Psoas muscle (tissue), 8 donors: ENCODE data around the gene OPRD1. TPM values are rescaled to one million over a fixed set of nuclear protein-coding genes. Genes with fewer than 3 reads are reported as not detected.

Source experiments
- ATAC-seq, 4 donors: fragments of 200-7000 bp; cut with Tn5 transposase; one replicate each; pipeline ENCODE4 v1.9.1; 2020; ENCODE audit warnings: moderate library complexity in 3 of 4, mild to moderate bottlenecking in 2 of 4
- DNase-seq, 2 donors: peaks; one replicate each; pipeline ENCODE4 v3.0.0-alpha.2; 2020
- H3K27ac ChIP-seq: fragments of 200-600 bp; one replicate; pipeline ENCODE4 v1.8.0; 2022
- H3K27me3 ChIP-seq, 3 donors: fragments of 200-600 bp in 1 of 3; one replicate each; pipeline versions ENCODE4 v1.6.1 to v1.8.0; 2013 to 2022; ENCODE audit warnings: low read length in 2 of 3, mild to moderate bottlenecking in 2 of 3, moderate library complexity in 1 of 3; ENCODE audit not compliant: insufficient read depth in 3 of 3
- H3K36me3 ChIP-seq, 2 donors: fragments of 200-600 bp in 1 of 2; one replicate each; pipeline versions ENCODE4 v1.6.1 to v1.8.0; 2013 to 2022; ENCODE audit warnings: low read depth in 1 of 2, mild to moderate bottlenecking in 1 of 2, moderate library complexity in 1 of 2; ENCODE audit not compliant: insufficient read depth in 1 of 2
- H3K4me1 ChIP-seq: fragments of 200-600 bp; one replicate; pipeline ENCODE4 v1.8.0; 2022
- H3K4me3 ChIP-seq: fragments of 200-600 bp; one replicate; pipeline ENCODE4 v1.8.0; 2022; ENCODE audit warnings: mild to moderate bottlenecking
- H3K9me3 ChIP-seq: fragments of 200-600 bp; one replicate; pipeline ENCODE4 v1.8.0; 2022
- CTCF ChIP-seq: fragments of 200-600 bp; IDR thresholded peaks from one replicate; pipeline ENCODE4 v1.8.0; 2022; ENCODE audit warnings: antibody characterized with exemption
- WGBS, 3 donors: extraction: QIAGEN DNeasy Blood & Tissue Kit; methylation state at CpG; one replicate each; pipeline versions ENCODE4 v1.1.6 to v1.1.7; 2013; 5-methylcytosine and 5-hydroxymethylcytosine counted together
- intact Hi-C, 2 donors: fragments of 100-400 bp; cut with DNase I; formaldehyde crosslinking; loops; one replicate each; pipeline versions ENCODE4 v1.11.0 to v1.14.2; 2022
- polyA plus RNA-seq, 3 donors: library from polyadenylated mRNA; stranded (reverse); fragments of 200-250 nt; gene quantifications; one replicate each; pipeline ENCODE4 v1.2.3, GENCODE V29; 2013
- total RNA-seq, 4 donors: library from RNA; stranded (reverse); fragmentation: NEBNext Ultra II Directional in 2 of 4; extraction: Animal tissue kit (Norgen Biotek cat#: 25700) in 2 of 4; gene quantifications; one replicate each; pipeline versions ENCODE4 v1.2.1 to v1.2.4, GENCODE V29; 2021 to 2023
- donor health status: healthy with polysubstance abuse.
- donor health status: DM: no; HTN: no; CAD: no; lungs with moderate emphysema.
- donor health status: Bipolar disorder and iron deficiency.
- donor health status: healthy.
- donor health status: DM: yes; HTN: yes; CAD: no.
- donor health status: DM: no; HTN: no; CAD: no.
- donor health status: DM: no; HTN: no; CAD: no.
- donor health status: DM: yes; HTN: yes; CAD: no.

Gene OPRD1
- total and polyA plus RNA-seq, 7 donors = 0.02 to 0.12 (median 0.05) TPM; not detected in 3

DNA sequence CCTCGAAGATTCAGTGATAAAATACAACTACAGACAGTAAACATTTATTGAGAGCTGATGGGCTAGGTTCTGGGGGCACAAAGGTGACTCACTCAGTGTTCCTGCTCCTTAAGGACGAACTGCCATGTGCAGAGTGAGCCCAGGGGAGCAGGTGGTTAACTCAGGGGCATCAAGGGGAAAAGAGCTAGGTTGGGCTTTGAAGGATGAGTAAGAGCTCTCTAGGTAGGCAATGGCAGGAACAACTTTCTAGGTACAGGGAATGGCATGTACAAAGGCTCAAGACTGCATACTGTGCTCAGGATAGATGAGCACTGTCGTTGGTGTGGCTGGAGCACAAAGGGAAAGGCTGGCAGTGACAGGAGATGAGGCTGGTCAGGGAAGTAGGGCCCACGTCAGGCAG, 85.8 kb downstream of the OPRD1 start:
- DNase-seq (no peak), ATAC-seq (no peak)
- Histone ChIP-seq H3K27ac (no peak overlapping the region), H3K9me3 (no peaks in the 10 kb centered on the region), H3K36me3 (peaks cover 0 to 2% of the 10 kb centered on the region in 2 donors), H3K4me1 (no peaks in the 10 kb centered on the region), H3K4me3 (no peak overlapping the region), H3K27me3 (no peaks in the 10 kb centered on the region)
- intact Hi-C loops = no loop called here
- 75 to 80% (median 79%) methylated on average over 4 of the region's 4 CpGs for WGBS, 3 donors
- no peak for TF ChIP-seq CTCF

- ATAC-seq (no peak), DNase-seq (no peak)
- H3K27me3 ChIP-seq = no peaks in the 10 kb centered on the region
- H3K36me3 ChIP-seq = no peaks in the 10 kb centered on the region
- H3K27ac ChIP-seq = no peak overlapping the region
- TF ChIP-seq CTCF = no peak
- H3K9me3 ChIP-seq = no peaks in the 10 kb centered on the region
- intact Hi-C loops = no loop called here
- 52 to 55% (median 52%) methylated on average over 3 of the region's 3 CpGs for WGBS, 3 donors
- H3K4me3 ChIP-seq = no peak overlapping the region
- no peaks in the 10 kb centered on the region for H3K4me1 ChIP-seq
These were observed 86.5 kb downstream of the OPRD1 start for GRCh38 chr1:28898405-28898881.

DNA sequence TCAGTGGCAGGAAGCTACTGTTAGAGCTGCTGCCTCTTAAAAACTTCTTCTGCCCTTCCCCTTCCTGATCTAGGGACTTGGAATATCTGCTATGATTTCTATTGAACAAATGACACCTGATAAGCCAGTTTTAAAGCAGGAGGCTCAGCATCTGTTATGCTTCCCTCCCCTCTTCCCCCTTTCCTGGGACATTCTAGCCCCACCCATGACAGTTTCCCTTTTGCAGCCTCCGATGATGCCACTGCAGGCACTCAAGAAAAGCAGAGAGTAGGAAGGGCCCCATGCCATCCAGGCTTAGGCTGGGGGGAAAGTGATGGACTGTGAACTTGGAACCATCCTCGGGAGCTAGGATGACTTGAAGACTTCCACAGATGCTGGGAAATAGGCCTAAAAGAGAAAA, 87.3 kb downstream of the OPRD1 start:
- Histone ChIP-seq H3K4me3 (no peak overlapping the region), H3K36me3 (no peaks in the 10 kb centered on the region), H3K4me1 (no peaks in the 10 kb centered on the region), H3K27me3 (no peaks in the 10 kb centered on the region), H3K9me3 (no peaks in the 10 kb centered on the region), H3K27ac (no peak overlapping the region)
- DNase-seq = no peak
- no peak for TF ChIP-seq CTCF
- WGBS, 3 donors = 24 to 35% (median 33%) methylated on average over 2 of the region's 2 CpGs
- ATAC-seq = no peak
- intact Hi-C loops = no loop called here

DNA sequence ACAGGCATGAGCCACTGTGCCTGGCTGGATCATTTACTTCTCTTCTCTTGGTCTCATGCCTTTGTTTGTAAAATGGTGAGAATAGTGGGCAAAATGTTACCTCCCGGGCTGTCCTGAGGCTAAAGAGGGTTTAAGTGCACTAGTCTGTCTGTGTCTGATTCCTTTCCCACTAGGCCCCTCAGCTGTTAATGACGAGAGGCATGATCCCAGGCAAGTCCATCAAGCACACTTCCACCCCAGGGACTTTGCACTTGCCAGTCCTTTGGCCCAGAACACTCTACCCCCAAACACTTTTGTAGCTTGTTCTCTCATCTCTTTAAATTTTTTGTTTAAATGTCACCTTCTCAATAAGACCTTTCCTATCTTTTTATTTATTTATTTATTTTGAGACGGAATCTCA, 88.6 kb downstream of the OPRD1 start:
- Histone ChIP-seq H3K27me3 (no peaks in the 10 kb centered on the region), H3K36me3 (no peaks in the 10 kb centered on the region), H3K27ac (no peak overlapping the region), H3K4me3 (no peak overlapping the region), H3K9me3 (no peaks in the 10 kb centered on the region), H3K4me1 (no peaks in the 10 kb centered on the region)
- no peak for TF ChIP-seq CTCF
- WGBS, 3 donors = 84 to 90% (median 88%) methylated on average over 3 of the region's 3 CpGs
- ATAC-seq = no peak
- DNase-seq = no peak
- intact Hi-C loops = no loop called here

DNA sequence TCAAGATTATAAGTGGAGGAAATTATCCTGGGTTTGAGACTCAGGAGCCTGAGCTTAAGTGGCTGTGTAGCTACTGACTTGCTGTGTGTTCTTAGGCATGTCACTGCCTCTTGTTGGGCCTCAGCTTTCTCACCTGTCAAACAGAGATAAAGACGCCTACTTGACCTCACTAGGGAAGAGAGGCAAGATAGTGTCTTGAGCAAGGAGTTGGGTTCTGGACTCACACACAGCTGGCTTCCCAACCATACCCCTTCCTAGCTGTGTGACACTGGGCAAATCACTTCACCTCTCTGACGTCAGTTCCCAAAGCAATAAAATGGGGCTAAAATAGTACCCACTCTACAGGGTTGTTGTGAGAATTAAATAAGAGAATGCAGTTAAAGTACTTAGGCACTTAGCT, 90.8 kb downstream of the OPRD1 start:
- WGBS, 3 donors = 94 to 98% (median 95%) methylated on average over 2 of the region's 2 CpGs

More for the DNA sequence above, 90.8 kb downstream of the OPRD1 start:
- ATAC-seq (no peak), DNase-seq (no peak)
- Histone ChIP-seq H3K27ac (no peak overlapping the region), H3K9me3 (no peaks in the 10 kb centered on the region), H3K27me3 (no peaks in the 10 kb centered on the region), H3K4me3 (no peak overlapping the region), H3K36me3 (no peaks in the 10 kb centered on the region), H3K4me1 (no peaks in the 10 kb centered on the region)
- intact Hi-C loops = no loop called here
- no peak for TF ChIP-seq CTCF
